OCI-LY7 (cell line): ENCODE results near the gene DCLK1. TPM values are rescaled to one million over a fixed set of nuclear protein-coding genes. Genes with fewer than 3 reads are reported as not detected.

Experiments
- BruUV-seq: library from RNA; stranded (reverse); fragments of 400-500 nt; replicated peaks from 2 replicates; lab custom pipeline; 2021; lab: Mats Ljungman, UMichigan
- CTCF ChIA-PET: fragments of 300-600 bp; sonication (Branson Sonifier 250); formaldehyde crosslinking; loops from one replicate; lab custom pipeline; 2022; ENCODE audit warnings: antibody characterized with exemption; ENCODE audit not compliant: unreplicated experiment; lab: Charles Lee
- POLR2A ChIA-PET: fragments of 300-600 bp; sonication (Branson Sonifier 250); formaldehyde crosslinking; loops from one replicate; lab custom pipeline; 2022; ENCODE audit warnings: antibody characterized with exemption; lab: Charles Lee
- DNase-seq: peaks from one replicate; pipeline ENCODE4 v3.0.0-alpha.2; 2015; ENCODE audit warnings: low spot score
- H2AFZ ChIP-seq: fragments of 200-600 bp; sonication (generic), shearing (Covaris generic); 2 replicates; pipeline ENCODE4 v1.6.1; 2014; ENCODE audit warnings: mild to moderate bottlenecking, antibody characterized with exemption, low read length, moderate library complexity
- H3K27ac ChIP-seq: fragments of 200-600 bp; sonication (generic); 2 replicates; pipeline ENCODE4 v1.5.1; 2014; ENCODE audit warnings: mixed run types, low read depth, mild to moderate bottlenecking, moderate library complexity, low read length, inconsistent platforms; ENCODE audit not compliant: poor library complexity, severe bottlenecking
- H3K36me3 ChIP-seq: fragments of 200-600 bp; sonication (generic); 2 replicates; pipeline ENCODE4 v1.6.1; 2014; ENCODE audit warnings: mild to moderate bottlenecking, antibody characterized with exemption, low read length, moderate library complexity, mixed read lengths; ENCODE audit not compliant: insufficient read depth
- H3K4me1 ChIP-seq: fragments of 200-600 bp; sonication (generic); 2 replicates; pipeline ENCODE4 v1.5.1; 2014; ENCODE audit warnings: mild to moderate bottlenecking, low read length; ENCODE audit not compliant: insufficient read depth, poor library complexity, severe bottlenecking
- H3K4me2 ChIP-seq: fragments of 200-600 bp; sonication (generic); 2 replicates; pipeline ENCODE4 v1.6.1; 2014; ENCODE audit warnings: mild to moderate bottlenecking, low read length
- H3K4me3 ChIP-seq: fragments of 200-600 bp; sonication (generic); 2 replicates; pipeline ENCODE4 v1.5.1; 2014; ENCODE audit warnings: mild to moderate bottlenecking, low read depth, low read length; ENCODE audit not compliant: poor library complexity, severe bottlenecking
- H3K79me2 ChIP-seq: fragments of 200-600 bp; sonication (generic); 2 replicates; pipeline ENCODE4 v1.6.1; 2016; ENCODE audit warnings: low read depth, mild to moderate bottlenecking, low read length, moderate library complexity, mixed read lengths; ENCODE audit not compliant: insufficient read depth
- H3K9me2 ChIP-seq: fragments of 200-600 bp; sonication (generic); 2 replicates; pipeline ENCODE4 v1.6.1; 2016; ENCODE audit warnings: mild to moderate bottlenecking, low read length, mixed read lengths; ENCODE audit not compliant: insufficient read depth
- H3K9me3 ChIP-seq: fragments of 200-600 bp; sonication (generic); 2 replicates; pipeline ENCODE4 v1.6.1; 2014; ENCODE audit warnings: mild to moderate bottlenecking, mixed run types, low read length, mixed read lengths
- H4K20me1 ChIP-seq: fragments of 200-600 bp; sonication (generic); 2 replicates; pipeline ENCODE4 v1.6.1; 2014; ENCODE audit warnings: mild to moderate bottlenecking, antibody characterized with exemption, low read length, moderate library complexity, mixed read lengths; ENCODE audit not compliant: insufficient read depth
- CTCF ChIP-seq: fragments of 200-600 bp; sonication (generic); conservative IDR thresholded peaks from 2 replicates; pipeline ENCODE4 v1.5.1; 2014; ENCODE audit warnings: mild to moderate bottlenecking, antibody characterized with exemption, low read length, moderate library complexity, mixed read lengths
- EZH2phosphoT487 ChIP-seq: fragments of 200-600 bp; sonication (generic); IDR thresholded peaks from 2 replicates; pipeline ENCODE4 v1.6.1; 2018; ENCODE audit warnings: low read depth, borderline replicate concordance, mild to moderate bottlenecking, mixed run types, antibody characterized with exemption, low read length, moderate library complexity, mixed read lengths
- intact Hi-C: fragments of 100-400 bp; cut with micrococcal nuclease; formaldehyde crosslinking; loops from one replicate; pipeline ENCODE4 v1.10.0; 2022; ENCODE audit not compliant: unreplicated experiment
- total RNA-seq, 2 experiments: library from RNA; depleted of rRNA in 1 of 2; stranded (reverse); fragments of >200 nt in 1 of 2; shearing (Covaris generic) in 1 of 2; gene quantifications; 2 replicates each; pipeline ENCODE4 v1.2.3, GENCODE V29; 2014 to 2022

DCLK1 gene
- total RNA-seq, 2 experiments from 2014 or later: not detected

GRCh38 chr13:36108954-36109353 lies 22.2 kb downstream of the DCLK1 start:
- no peak for TF ChIP-seq EZH2phosphoT487
- no peak for TF ChIP-seq CTCF
- no peaks in the 10 kb centered on the region for H3K9me3 ChIP-seq
- no peak overlapping the region for H3K4me2 ChIP-seq
- no peak for DNase-seq
- no peak overlapping the region for H3K4me3 ChIP-seq
- no peaks in the 10 kb centered on the region for H3K4me1 ChIP-seq
- no TSS peak for BruUV-seq
- CTCF ChIA-PET: no interaction called here
- no peaks in the 10 kb centered on the region for H3K36me3 ChIP-seq
- H2AFZ ChIP-seq: no peak overlapping the region
- POLR2A ChIA-PET: interaction anchor here (1.3 kb wide), 1 partner anchor 10 kb away, joined by 3 read pairs; no protein-coding TSS in a partner anchor
- no peaks in the 10 kb centered on the region for H3K9me2 ChIP-seq
- no peaks in the 10 kb centered on the region for H4K20me1 ChIP-seq
- H3K27ac ChIP-seq: no peak overlapping the region
- no peaks in the 10 kb centered on the region for H3K79me2 ChIP-seq
- intact Hi-C loops: no loop called here

DNA sequence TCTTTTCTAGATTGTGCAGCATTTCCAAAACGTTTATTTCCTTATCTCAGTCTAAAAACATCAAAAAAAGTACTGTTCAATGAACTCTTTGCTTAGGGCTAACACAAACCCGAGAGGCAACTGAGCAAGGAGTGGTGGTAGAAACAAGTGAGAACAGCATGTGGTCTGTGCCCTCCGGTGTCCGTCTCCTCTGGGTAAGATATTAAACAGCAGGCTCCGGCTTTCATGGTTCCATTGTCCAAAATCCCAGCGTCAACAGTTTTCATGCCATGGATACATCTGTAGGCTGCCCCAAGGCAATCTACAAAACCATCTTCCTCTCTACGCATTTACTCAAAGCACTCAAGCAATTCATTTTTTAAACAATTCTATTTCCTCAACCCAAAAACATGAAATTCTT lies 22.8 kb downstream of the DCLK1 start:
- ChIA-PET POLR2A (no interaction called here), CTCF (no interaction called here)
- H3K4me1 ChIP-seq: no peaks in the 10 kb centered on the region
- H4K20me1 ChIP-seq: no peaks in the 10 kb centered on the region
- TF ChIP-seq EZH2phosphoT487 (no peak), CTCF (no peak)
- no peak overlapping the region for H2AFZ ChIP-seq
- H3K79me2 ChIP-seq: no peaks in the 10 kb centered on the region
- intact Hi-C loops: no loop called here
- no peaks in the 10 kb centered on the region for H3K9me2 ChIP-seq
- no peak overlapping the region for H3K27ac ChIP-seq
- no peak overlapping the region for H3K4me3 ChIP-seq
- no peak overlapping the region for H3K4me2 ChIP-seq
- no peak for DNase-seq
- H3K9me3 ChIP-seq: no peaks in the 10 kb centered on the region
- H3K36me3 ChIP-seq: no peaks in the 10 kb centered on the region
- no TSS peak for BruUV-seq

DNA sequence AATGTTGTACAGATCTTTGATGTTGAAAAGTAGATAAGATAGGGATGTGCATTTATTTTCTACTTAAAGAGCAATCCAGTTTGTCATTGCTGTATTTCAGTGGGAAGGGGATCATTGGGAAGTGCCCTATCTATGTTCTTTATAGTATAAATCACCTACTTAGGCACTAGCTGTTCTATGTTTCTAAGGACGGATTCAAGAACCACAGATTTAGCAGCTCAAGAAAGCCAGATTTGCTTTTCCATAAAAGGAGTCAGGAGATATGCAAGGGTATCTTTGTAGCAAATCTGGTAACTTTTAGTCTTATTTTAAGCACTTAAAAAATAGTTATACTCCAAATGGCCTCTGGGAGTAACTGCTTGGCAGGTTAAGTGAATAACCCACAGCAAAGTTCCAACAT lies 23.7 kb downstream of the DCLK1 start:
- no peaks in the 10 kb centered on the region for H3K36me3 ChIP-seq
- no peak for TF ChIP-seq EZH2phosphoT487
- ChIA-PET POLR2A (no interaction called here), CTCF (no interaction called here)
- no peak for DNase-seq
- BruUV-seq: no TSS peak
- intact Hi-C loops: no loop called here
- no peak overlapping the region for H3K27ac ChIP-seq
- no peaks in the 10 kb centered on the region for H3K9me2 ChIP-seq
- H3K79me2 ChIP-seq: no peaks in the 10 kb centered on the region
- H3K9me3 ChIP-seq: no peaks in the 10 kb centered on the region
- H3K4me1 ChIP-seq: no peaks in the 10 kb centered on the region
- H2AFZ ChIP-seq: no peak overlapping the region
- H4K20me1 ChIP-seq: no peaks in the 10 kb centered on the region
- H3K4me3 ChIP-seq: no peak overlapping the region
- no peak overlapping the region for H3K4me2 ChIP-seq
